ENCODE results near the gene KIF13A.

- TF ChIP-seq, protein P1, sequence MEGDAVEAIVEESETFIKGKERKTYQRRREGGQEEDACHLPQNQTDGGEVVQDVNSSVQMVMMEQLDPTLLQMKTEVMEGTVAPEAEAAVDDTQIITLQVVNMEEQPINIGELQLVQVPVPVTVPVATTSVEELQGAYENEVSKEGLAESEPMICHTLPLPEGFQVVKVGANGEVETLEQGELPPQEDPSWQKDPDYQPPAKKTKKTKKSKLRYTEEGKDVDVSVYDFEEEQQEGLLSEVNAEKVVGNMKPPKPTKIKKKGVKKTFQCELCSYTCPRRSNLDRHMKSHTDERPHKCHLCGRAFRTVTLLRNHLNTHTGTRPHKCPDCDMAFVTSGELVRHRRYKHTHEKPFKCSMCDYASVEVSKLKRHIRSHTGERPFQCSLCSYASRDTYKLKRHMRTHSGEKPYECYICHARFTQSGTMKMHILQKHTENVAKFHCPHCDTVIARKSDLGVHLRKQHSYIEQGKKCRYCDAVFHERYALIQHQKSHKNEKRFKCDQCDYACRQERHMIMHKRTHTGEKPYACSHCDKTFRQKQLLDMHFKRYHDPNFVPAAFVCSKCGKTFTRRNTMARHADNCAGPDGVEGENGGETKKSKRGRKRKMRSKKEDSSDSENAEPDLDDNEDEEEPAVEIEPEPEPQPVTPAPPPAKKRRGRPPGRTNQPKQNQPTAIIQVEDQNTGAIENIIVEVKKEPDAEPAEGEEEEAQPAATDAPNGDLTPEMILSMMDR (IDR thresholded peaks at IDR 0.05; ENCODE audit: extremely low read depth in 1 of 2, insufficient read depth in 1 of 2, low read depth in 1 of 2, low read length in 2 of 2), result no peak
- TF ChIP-seq MAX (IDR thresholded peaks at IDR 0.05; ENCODE audit: insufficient read depth, insufficient read length) (no peak), JUN (IDR thresholded peaks at IDR 0.05; ENCODE audit: borderline replicate concordance, insufficient read depth, insufficient read length, low read depth) (no peak), POLR2AphosphoS5 (IDR thresholded peaks at IDR 0.05; ENCODE audit: insufficient read depth, low read depth, low read length) (no peak), POLR2A (IDR thresholded peaks at IDR 0.05; ENCODE audit: low read depth, low read length) (no peak), FOS (IDR thresholded peaks at IDR 0.05; ENCODE audit: borderline replicate concordance, insufficient read depth, low read length) (no peak)
These were observed 2.4 kb downstream of the KIF13A start for GRCh38 chr6:17984812-17985670.

Measured in endothelial cell of umbilical vein (primary cell).